ENCODE results near the gene MTARC1. TPM values are rescaled to one million over a fixed set of nuclear protein-coding genes. Genes with fewer than 3 reads are reported as not detected.

Gene MTARC1
- total RNA-seq, 6 donors from 2014 or later, result 10.0 to 41.7 (median 22.3) TPM

DNA sequence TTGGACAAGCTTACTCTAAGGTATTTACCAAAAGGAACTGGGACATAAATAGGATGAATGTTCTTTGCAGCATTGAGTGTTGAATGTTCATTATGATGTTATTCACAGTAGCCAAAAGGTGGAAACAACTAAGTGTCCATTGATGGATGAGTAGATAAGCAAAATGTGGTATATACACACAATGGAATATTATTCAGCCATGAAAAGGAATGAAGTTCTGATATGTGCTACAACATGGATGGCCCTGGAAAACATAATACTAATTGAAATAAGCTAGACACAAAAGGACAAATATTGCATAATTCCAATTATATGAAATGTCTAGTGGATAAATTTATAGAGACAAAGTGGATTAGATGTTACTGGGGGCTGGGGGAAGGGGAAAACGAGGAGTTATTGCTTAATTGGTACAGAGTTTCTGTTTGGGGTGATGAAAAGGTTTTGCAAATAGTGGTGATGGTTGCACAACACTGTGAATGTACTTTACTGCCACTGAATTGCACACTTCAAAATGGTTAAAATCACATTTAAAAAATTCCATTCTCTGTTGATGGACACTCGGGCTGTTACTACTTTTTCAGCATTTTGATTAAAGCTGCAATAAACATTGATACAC, 2.9 kb downstream of the MTARC1 start:
- no peaks in the 10 kb centered on the region for H3K9me3 ChIP-seq
- no peak for ATAC-seq (ENCODE audit: low FRiP score in 2 of 2)
- no peaks in the 10 kb centered on the region for H3K27me3 ChIP-seq
- peaks cover 0 to 5% (median 0%) of the 10 kb centered on the region in 4 donors for H3K36me3 ChIP-seq
- H3K4me1 ChIP-seq, result peaks cover 33 to 50% (median 44%) of the 10 kb centered on the region in 4 donors
- 35 to 40% methylated on average over 2 of the region's 2 CpGs for WGBS, 2 donors
- H3K27ac ChIP-seq, result peak overlapping the region in 3 of 4 donors; percentile 54 to 88 (median 83)
- no peak overlapping the region for H3K4me3 ChIP-seq
- DNase-seq, result no peak
- TF ChIP-seq POLR2AphosphoS5 (IDR thresholded peaks at IDR 0.05) (peak in 1 of 2 donors; percentile 47), EP300 (IDR thresholded peaks at IDR 0.05) (peak in 1 of 4 donors; percentile 62), POLR2A (IDR thresholded peaks at IDR 0.05) (no peak)
- TF ChIP-seq, protein P1, sequence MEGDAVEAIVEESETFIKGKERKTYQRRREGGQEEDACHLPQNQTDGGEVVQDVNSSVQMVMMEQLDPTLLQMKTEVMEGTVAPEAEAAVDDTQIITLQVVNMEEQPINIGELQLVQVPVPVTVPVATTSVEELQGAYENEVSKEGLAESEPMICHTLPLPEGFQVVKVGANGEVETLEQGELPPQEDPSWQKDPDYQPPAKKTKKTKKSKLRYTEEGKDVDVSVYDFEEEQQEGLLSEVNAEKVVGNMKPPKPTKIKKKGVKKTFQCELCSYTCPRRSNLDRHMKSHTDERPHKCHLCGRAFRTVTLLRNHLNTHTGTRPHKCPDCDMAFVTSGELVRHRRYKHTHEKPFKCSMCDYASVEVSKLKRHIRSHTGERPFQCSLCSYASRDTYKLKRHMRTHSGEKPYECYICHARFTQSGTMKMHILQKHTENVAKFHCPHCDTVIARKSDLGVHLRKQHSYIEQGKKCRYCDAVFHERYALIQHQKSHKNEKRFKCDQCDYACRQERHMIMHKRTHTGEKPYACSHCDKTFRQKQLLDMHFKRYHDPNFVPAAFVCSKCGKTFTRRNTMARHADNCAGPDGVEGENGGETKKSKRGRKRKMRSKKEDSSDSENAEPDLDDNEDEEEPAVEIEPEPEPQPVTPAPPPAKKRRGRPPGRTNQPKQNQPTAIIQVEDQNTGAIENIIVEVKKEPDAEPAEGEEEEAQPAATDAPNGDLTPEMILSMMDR (IDR thresholded peaks at IDR 0.05), result no peak

DNA sequence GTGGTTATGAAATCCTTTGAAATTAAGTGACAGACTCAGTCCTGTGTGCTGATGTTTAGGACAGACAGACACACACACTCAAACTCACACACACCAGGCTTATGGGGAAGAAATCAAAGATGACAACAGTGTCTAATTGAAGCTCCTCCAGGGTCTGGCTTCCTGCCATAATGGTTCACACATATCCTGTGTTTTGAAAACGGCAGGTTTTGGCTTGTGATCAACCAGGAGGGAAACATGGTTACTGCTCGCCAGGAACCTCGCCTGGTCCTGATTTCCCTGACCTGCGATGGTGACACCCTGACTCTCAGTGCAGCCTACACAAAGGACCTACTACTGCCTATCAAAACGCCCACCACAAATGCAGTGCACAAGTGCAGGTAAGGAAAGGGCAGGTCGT, 4.6 kb downstream of the MTARC1 start:
- Histone ChIP-seq H3K36me3 (no peaks in the 10 kb centered on the region), H3K9me3 (no peaks in the 10 kb centered on the region), H3K27ac (peak overlapping the region; percentile 11 to 88 (median 56)), H3K4me3 (no peak overlapping the region), H3K4me1 (peaks cover 29 to 45% (median 38%) of the 10 kb centered on the region in 4 donors), H3K27me3 (no peaks in the 10 kb centered on the region)
- no peak for DNase-seq
- WGBS, 2 donors, result 23 to 32% methylated on average over 6 of the region's 6 CpGs
- TF ChIP-seq, protein P1 (IDR thresholded peaks at IDR 0.05), result no peak
- no peak for TF ChIP-seq POLR2AphosphoS5 (IDR thresholded peaks at IDR 0.05)
- no peak for TF ChIP-seq EP300 (IDR thresholded peaks at IDR 0.05)
- TF ChIP-seq POLR2A (IDR thresholded peaks at IDR 0.05), result no peak
- no peak for ATAC-seq (ENCODE audit: low FRiP score in 2 of 2)

DNA sequence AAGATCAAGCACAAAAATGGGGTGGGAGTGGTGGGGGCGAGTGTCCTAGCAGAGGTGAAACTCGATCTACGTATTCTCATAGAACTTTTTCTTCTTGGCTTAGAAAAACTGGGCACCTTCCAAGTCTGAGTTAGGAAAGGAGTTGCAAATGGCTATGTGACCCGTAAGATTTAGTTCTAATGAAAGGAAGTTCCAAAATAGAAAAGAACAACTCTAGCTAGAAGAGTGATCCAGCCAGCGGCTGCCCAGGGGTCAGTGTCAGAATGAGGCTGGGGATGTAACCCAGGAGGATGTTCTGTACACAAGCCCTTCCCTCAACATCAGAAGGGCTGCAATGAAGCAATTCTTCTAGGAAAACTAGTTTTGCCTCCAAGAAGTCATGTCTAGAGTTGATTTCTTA, 5.2 kb downstream of the MTARC1 start:
- Histone ChIP-seq H3K27ac (peak overlapping the region; percentile 11 to 88 (median 56)), H3K36me3 (peaks cover 0 to 4% (median 0%) of the 10 kb centered on the region in 4 donors), H3K4me3 (no peak overlapping the region), H3K9me3 (no peaks in the 10 kb centered on the region), H3K4me1 (peaks cover 29 to 43% (median 32%) of the 10 kb centered on the region in 4 donors), H3K27me3 (no peaks in the 10 kb centered on the region)
- TF ChIP-seq EP300 (IDR thresholded peaks at IDR 0.05) (no peak), POLR2AphosphoS5 (IDR thresholded peaks at IDR 0.05) (no peak), POLR2A (IDR thresholded peaks at IDR 0.05) (no peak)
- TF ChIP-seq, protein P1 (IDR thresholded peaks at IDR 0.05), result no peak
- DNase-seq, result no peak
- WGBS, 2 donors, result 26 to 33% methylated on average over 5 of the region's 5 CpGs
- ATAC-seq (ENCODE audit: low FRiP score in 2 of 2), result no peak

DNA sequence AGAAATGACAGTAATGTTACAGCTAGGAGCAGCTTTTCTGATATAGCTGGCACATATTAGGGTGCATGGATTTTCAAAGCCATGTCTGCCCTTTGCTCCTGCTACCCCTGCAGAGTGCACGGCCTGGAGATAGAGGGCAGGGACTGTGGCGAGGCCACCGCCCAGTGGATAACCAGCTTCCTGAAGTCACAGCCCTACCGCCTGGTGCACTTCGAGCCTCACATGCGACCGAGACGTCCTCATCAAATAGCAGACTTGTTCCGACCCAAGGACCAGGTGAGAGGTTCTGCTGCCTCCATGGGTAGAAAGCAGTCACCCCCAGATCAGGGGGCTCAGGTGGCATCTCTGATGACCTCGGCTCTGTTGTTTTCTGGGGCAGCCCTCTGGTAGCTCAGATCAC, 9.8 kb downstream of the MTARC1 start:
- Histone ChIP-seq H3K9me3 (no peaks in the 10 kb centered on the region), H3K27me3 (no peaks in the 10 kb centered on the region), H3K27ac (no peak overlapping the region), H3K4me1 (peaks cover 5 to 9% (median 7%) of the 10 kb centered on the region in 4 donors), H3K36me3 (peaks cover 0 to 26% (median 20%) of the 10 kb centered on the region in 4 donors), H3K4me3 (no peak overlapping the region)
- WGBS, 2 donors, result 85 to 96% methylated on average over 10 of the region's 10 CpGs
- DNase-seq (peak in 1 of 2 donors; percentile 45), ATAC-seq (ENCODE audit: low FRiP score in 2 of 2) (no peak)
- TF ChIP-seq POLR2A (IDR thresholded peaks at IDR 0.05) (no peak), EP300 (IDR thresholded peaks at IDR 0.05) (no peak), POLR2AphosphoS5 (IDR thresholded peaks at IDR 0.05) (no peak)
- TF ChIP-seq, protein P1 (IDR thresholded peaks at IDR 0.05), result no peak

DNA sequence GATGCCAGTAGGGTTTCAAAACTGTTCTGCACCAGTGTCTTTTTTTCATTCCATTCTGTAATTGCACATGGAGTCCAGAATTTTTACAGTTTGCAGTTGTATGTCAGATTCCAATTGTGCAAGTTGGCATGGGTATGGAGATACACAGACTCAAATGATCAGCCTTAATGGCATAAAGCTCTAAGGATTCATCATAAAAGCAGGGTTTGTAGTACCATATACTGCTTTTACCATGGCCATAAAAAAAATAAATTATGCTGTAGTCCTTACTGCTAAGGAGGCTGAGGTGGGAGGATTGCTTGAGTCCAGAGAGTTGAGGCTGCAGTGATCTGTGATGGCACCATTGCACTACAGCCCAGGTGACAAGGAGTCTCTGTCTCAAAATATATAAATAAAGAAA, 10.3 kb downstream of the MTARC1 start:
- TF ChIP-seq POLR2AphosphoS5 (IDR thresholded peaks at IDR 0.05) (no peak), POLR2A (IDR thresholded peaks at IDR 0.05) (no peak), EP300 (IDR thresholded peaks at IDR 0.05) (no peak)
- TF ChIP-seq, protein P1 (IDR thresholded peaks at IDR 0.05), result no peak
- ATAC-seq (ENCODE audit: low FRiP score in 2 of 2) (no peak), DNase-seq (no peak)
- Histone ChIP-seq H3K4me3 (no peak overlapping the region), H3K27ac (no peak overlapping the region), H3K9me3 (no peaks in the 10 kb centered on the region), H3K4me1 (peaks cover 0 to 3% (median 2%) of the 10 kb centered on the region in 4 donors), H3K27me3 (no peaks in the 10 kb centered on the region), H3K36me3 (peaks cover 0 to 32% (median 23%) of the 10 kb centered on the region in 4 donors)

All from upper lobe of left lung (tissue), 6 donors.